Measurements from ENCODE around the gene FCRL2.

GRCh38 chr1:157732755-157733154 is 44.2 kb downstream of the FCRL2 start:
- TF ChIP-seq CTCF (IDR thresholded peaks at IDR 0.05) (no peak), POLR2A (IDR thresholded peaks at IDR 0.05) (no peak)
